NCI-H146 treated with DMSO at 0.1 percent for 48 hours (cell line): ENCODE measurements around the gene LTBP1.
"Not testable (repeated sequence)": the region's sequence is repeated elsewhere in the genome, so short reads cannot be mapped to it uniquely, and the experiment has no call there.

Source experiments
- DNase-seq: peaks from one replicate; lab custom pipeline; 2025; ENCODE audit not compliant: unreplicated experiment; lab: John Stamatoyannopoulos, UW

LTBP1 gene

DNA sequence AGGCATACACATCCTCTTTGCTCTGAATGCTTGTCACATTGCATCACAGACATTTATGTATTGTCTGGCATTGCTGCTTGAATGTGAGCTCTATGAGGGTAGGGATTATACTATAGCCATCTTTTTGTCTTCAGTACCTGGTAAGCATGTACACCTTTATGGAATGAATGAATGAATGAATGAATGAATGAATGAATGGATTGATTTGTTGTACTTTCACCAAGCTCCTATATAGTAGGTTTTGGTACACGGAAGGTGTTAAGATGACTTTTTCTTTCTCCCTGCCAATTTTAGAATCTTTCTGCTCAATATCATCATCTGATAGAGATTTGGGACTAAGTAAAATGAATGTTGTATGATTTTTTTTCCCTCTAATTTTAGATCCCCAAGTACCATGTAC lies 13.5 kb downstream of the LTBP1 start:
- DNase-seq = no peak

DNA sequence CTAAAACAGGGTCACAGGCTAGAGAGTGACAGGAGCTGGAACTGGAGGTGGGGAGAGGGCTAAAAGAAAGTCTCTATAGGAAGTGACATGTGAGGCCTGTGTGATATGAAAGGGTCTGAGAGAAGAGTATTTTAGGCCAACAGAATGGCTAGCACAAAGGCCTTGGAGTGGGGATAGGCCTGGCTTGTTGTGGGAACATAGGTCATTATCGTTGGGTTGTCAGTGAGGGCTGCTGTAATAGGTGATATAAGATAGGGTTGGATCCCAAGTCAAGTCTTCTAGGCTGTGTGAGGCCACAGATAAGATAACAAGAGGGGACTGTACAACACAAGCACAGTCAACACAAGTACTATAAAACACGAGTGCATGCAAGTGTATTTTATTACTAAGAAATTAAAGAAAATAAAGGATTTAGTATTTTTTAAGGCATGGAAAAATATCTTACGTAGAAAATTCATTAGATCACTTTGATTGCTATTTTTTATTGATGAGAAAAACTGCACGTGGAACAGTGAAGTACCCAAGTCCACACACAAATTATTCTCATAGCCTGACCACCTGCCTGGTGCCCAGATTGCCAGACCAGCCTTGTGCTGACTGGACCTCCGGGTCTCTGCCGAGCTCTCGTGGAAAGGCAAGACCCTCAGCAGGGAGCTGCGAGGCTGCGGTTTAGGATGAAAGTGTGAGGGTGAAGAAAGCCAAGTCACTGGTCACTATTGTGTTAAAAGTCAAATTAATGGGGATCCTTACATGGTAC lies 14.1 kb downstream of the LTBP1 start:
- DNase-seq = no peak

DNA sequence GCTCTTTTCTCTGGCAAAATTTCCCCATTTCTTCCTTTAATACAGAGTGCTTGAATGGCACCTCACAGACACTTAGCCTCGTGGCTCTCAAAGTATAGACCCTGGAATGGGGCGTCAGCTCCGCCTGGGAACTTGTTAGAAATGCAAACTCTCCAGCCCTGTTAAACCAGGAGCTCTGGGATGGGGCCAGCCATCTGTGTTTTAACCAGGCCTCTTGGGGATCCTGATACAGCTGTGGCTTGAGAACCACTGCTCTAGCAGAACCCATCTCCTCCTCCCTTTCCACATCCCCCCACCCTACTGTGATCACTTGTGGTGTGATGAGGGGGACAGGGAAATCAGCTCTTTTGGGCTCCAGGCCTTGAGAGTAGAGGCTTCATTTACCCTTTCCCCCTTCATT lies 15.9 kb downstream of the LTBP1 start:
- no peak for DNase-seq

DNA sequence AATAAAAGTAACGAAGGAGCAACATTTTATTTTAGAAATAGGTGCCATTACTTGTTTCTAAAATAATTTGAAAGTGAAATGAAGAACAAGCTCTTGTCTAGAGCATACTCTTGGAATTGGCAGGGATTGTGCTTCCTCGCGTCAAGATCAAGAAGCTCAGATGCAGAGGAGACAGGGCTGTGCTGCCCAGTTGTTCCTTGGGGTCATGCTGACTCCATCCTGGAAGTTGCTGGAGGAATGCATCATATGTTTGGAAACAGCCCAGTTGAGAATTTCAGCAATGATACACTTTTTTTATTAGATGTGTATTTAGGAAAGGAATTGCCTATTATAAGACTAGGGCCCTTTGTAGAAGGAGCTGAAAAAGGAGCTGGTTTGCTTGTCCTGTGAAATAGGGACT lies 17.2 kb downstream of the LTBP1 start:
- DNase-seq = no peak

DNA sequence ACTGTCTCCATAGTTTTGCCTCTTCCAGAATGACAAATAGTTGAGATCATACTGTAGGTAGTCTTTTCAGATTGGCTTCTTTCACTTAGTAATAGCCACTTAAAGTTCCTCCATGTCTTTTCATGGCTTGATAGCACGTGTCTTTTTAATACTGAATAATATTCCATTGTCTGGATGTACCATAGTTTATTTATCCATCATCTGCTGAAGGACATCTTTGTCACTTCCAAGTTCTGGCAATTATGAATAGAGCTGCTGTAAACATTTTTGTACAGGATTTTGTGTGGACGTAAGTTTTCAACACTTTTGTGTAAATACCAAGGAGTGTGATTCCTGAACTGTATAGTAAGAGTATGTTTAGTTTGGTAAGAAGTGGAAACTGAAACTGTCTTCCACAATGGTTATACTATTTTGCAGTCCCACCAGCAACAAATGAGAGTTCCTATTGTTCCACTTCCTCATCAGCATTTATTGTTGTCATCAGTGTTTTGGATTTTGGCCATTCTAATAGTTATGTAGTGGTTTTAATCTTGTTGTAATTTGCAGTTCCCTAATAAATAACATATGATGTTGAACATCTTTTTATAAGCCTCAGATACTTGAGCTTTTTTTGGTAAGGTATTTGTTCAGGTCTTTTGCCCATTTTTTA lies 18.9 kb downstream of the LTBP1 start:
- no peak for DNase-seq

DNA sequence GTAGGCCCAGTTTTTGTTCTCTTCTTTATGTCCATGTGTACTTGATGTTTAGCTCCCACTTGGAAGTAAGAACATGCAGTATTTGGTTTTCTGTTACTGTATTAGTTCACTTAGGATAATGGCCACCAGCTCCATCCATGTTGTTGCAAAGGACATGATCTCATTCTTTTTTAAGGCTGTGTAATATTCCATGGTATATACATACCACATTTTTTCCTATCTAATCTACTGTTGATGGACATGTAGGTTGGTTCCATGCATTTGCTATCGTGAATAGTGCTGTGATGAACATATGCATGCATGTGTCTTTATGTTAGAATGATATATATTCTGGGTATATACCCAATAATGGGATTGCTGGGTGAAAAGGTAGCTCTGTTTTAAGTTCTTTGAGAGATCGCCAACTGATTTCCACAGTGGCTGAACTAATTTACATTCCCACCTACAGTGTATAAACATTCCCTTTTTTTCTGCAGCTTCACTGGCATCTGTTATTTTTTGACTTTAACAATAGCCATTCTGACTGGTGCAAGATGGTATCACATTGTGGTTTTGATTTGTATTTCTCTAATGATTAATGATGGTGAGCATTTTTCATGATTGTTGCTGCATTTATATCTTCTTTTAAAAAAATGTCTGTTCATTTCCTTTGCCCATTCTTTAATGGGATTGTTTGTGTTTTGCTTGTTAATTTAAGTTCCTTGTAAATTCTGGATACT lies 22.9 kb downstream of the LTBP1 start:
- DNase-seq = no peak

DNA sequence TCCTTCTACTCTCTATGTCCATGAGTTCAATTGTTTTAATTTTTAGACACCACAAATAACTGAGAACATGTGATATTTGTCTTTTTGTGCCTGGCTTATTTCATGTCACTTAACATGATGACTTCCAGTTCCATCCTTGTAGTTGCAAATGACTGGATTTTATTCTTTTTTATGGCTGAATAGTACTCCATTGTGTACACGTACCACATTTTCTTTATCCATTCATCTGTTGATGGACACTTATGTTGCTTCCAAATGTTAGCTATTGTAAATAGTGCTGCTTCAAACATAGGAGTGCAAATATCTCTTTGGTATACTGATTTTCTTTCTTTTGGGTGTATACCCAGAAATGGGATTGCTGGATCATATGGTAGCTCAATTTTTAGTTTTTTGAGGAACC lies 27.0 kb downstream of the LTBP1 start:
- DNase-seq = not testable (repeated sequence)

DNA sequence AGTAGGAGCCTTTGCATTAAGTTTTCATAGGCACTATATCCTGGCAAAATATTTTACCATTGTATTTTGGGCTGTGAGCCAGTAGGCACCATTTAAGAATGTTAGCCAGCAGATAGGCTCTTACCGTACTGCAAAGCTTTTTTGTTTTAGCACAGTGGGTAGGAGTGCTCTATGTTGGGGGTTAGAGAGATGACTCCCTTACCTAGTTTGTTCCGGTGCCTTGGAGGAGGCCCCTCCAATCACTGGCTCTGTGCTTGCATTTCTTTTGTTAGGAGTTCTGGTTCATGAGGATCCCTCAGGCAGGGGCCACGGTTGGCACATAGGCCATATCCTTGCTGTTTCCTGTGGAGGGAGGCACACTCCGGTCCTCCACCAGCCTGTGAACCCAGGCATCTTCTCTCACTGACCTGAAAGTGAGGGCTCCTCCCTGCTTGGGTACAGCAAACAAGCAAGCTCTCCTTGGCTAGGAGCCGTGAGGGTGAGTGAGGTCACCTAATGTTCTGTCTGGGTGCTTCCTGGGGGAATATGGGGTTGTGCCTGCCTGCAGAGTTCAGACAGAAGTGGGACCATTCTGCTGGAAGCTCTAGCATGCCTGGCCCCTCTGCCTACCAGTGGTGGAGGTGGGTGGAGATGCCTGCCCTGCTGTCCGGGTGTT lies 29.8 kb downstream of the LTBP1 start:
- DNase-seq = no peak

DNA sequence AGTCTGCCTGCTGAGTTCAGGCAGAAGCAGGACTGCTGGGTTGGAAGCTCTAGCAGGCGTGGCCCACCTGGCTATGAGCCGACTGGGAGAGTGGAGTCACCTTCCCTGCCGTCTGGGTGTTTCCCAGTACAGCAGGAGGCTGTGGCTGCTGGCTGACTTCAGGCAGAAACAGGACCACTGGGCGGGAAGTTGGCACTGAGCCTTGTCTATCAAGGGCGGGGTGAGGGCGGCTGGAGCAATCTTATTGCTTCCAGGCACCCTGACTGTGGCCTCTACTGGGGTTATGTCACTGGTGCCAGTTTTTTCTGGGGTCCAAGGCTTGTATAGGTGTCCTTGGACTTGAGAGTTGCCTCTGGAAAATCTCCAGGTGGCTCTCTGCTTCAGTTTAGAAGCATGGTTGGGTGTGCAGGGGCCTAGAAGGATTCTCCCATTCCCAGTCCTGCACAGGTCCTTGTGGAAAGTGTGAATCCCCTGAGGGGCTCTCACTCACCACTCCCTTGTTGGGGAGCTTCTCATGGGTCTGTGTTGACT lies 30.5 kb downstream of the LTBP1 start:
- no peak for DNase-seq

DNA sequence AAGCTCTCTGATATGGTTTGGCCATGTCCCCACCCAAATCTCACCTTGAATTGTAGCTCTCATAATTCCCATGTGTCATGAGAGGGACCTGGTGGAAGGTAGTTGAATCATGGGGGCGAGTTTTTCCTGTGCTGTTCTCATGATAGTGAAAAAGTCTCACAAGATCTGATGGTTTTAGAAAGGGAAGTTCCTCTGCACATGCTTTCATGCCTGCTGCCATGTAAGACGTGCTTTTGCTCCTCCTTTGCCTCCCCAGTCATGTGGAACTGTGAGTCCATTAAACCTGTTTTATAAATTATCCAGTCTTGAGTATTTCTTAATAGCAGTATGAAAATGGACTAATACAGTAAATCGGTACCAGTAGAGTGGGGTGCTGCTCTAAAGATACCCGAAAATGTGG lies 34.9 kb downstream of the LTBP1 start:
- DNase-seq = no peak

DNA sequence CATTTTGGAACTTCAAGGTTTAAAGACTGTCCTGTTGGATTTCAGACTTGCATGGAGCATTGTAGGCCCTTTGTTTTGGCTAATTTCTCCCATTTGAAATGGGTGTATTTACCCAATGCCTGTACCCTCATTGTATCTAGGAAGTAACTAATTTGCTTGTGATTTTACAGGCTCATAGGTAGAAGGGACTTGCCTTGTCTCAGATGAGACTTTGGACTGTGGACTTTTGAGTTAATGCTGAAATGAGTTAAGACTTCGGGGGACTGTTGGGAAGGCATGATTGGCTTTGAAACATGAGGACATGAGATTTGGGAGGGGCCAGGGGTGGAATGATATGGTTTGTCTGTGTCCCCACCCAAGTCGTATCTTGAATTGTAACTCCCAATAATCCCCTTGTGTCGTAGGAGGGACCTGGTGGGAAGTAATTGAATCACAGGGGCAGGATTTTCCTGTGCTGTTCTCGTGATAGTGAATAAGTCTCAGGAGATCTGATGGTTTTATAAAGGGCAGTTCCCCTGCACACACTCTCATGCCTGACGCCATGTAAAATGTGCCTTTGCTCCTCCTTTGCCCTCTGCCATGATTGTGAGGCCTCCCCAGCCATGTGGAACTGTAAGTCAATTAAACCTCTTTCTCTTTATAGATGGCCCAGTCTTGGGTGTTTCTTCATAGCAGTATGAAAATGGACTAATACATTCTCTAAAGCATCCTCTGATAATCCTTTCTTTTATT lies 36.6 kb downstream of the LTBP1 start:
- DNase-seq = not testable (repeated sequence)

DNA sequence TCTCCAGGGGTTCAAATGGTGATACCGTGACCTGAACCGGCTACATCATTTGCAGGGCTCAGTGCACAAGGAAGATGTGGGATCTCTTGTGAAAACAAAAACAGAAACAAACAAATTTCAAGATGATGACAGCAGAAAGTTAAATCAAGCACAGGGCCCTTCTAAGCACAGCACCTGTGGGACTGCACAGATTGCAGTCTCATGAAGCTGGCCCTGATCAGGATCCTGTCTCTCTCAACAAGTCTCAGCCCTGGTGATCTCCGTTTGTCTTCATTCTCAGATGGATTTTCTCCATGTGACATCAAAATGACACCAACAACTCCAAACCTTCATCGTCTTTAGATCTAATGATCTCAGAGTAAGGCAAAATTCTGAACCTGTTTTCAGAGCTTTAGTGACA lies 39.7 kb downstream of the LTBP1 start:
- no peak for DNase-seq

DNA sequence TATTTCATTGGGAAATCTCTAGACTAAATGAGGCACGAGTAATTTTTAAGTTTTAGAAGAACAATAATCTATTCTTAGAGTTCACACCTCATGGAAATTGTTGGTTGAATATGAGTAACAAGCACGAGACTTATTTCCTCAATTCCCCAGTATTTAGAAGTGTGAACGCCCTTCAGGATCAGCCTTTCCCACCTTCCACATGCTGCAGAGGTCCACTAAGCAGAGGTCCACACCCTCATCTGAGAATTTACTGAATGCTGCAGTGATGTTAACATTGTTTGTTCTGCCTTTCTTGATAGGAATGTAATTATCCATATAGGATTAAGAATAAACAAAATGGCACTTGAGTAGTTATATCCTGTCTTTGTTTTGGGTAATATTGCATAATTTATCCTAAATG lies 41.8 kb downstream of the LTBP1 start:
- DNase-seq = no peak

DNA sequence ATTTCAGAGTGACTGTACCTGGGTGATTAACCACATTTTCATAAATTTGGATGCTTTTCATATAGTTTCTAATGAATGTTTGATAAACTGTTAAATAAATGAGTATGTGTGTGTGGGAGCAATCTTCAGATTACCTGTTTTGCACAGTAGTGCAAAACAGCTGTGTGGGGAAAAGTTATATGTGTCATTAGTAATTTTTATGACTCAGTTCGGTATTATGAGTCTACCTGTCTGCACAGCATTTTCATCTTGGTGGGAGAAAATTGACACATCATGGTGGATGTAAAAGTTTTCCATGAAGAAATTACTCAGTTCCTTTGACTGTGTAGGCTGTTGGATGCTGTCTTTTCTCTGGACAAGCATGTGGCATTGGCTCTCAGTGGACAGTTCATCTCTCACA lies 43.8 kb downstream of the LTBP1 start:
- no peak for DNase-seq

DNA sequence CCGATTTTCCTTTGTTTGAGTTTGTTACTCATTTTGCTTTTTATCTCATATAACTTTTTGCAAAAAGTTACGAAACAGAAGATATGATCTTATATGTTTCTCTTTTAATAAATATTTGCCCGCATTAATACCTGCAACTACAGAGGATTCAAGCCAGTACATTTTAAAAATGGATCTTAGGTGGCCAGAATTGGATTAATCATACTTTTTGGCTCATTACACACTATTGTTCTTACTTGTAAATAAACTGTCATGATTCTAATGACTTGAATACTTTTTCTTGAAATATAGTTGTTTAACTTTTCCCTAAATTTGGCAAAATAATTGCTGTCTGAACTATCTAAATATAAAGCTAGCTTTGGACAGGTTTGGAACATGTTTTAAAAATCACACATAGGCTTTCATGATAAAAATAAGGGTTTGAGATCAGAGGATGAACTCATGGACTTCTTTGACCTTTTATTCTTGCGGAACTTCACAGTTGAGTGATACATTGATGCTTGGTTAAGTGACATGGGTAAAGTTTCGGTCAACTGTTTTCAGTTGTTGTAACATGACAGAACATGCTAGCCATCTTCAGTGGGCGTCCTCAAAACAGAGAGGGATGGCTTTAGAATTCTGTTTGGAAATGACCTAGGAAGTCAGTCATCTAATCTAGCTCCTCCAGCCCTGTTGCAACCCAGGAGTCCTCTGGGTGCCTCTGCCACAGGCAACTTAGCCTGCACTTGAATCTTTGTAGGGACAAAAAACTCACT lies 44.5 kb downstream of the LTBP1 start:
- DNase-seq = no peak

DNA sequence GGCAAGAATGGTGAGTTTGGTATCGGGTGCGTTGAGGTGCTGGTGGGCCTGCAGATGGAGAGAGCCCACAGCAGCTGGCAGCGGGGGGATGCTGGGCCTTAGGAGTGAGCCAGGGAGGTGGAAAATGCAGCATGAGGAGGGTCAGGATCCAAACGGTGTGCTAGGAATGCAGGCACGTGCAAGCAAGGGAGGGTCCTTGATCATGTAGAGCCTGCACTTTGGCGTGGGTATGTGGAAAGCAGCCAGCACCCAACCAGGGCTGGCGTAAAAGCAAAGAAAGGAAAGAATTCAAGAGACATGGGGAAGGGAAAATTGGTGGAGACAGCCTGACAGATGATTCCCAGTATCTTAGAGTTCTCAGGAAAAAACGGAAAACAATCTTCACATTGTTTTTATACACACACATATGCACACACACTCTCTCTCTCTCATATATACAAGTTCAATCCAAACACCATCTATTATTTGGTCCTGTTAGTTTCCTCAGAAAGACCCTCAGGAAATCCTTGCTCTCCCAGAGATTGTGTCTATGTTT lies 46.3 kb downstream of the LTBP1 start:
- no peak for DNase-seq

DNA sequence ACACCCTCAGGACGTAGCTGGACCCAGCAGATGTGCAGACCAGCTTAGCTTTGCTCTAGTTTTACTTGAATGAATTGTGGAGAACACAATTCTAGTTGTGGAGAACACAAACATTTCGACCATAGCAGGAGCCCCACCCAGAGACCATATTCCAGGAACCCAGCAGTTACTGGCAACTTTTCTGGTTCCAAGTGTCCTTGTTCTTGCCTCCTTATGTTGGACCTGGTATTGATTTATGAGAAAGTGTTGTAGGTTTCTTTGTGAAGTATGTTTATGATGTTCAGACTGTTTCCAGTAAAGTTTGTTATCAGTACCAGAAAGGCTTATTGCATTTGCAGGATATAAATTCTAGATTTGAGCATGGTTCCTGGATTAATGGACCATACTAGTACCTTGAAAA lies 51.0 kb downstream of the LTBP1 start:
- no peak for DNase-seq

DNA sequence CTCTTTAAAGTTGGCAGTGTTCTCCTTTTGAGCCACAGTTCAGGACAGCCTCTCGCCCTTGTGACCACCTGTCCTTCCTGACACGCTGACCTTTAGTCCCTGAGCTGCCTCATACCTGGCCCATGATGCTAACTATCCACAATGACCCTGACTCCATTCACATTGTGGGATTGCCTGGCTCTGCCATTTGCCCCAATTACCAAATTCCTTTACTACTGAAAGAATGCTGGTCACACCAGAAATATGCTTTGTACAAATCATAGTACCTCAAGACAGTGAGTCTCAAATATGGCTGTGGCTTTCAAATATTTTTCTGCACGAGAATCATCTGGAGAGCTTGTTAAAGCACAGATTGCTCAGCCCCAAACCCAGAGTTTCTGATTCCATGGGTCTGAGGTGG lies 54.2 kb downstream of the LTBP1 start:
- no peak for DNase-seq

DNA sequence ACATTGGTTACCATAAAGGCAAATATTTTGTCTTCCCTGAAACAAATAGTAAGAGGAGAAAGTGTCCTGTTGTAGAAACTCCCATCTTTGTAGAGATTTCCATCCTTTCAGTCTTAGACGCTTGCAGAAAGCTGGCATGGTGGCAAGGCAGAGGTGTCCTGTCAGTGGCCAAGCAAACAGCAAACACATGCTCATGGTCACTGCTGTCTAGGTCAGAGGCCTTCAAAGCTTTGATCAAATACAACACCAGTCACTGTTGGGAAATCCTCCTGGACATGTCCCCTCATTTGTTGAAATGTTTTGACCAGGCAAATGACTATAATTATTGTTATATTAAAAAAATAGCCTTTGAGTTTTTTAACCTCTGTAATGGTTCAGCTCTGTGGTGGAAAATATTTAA lies 55.1 kb downstream of the LTBP1 start:
- no peak for DNase-seq

DNA sequence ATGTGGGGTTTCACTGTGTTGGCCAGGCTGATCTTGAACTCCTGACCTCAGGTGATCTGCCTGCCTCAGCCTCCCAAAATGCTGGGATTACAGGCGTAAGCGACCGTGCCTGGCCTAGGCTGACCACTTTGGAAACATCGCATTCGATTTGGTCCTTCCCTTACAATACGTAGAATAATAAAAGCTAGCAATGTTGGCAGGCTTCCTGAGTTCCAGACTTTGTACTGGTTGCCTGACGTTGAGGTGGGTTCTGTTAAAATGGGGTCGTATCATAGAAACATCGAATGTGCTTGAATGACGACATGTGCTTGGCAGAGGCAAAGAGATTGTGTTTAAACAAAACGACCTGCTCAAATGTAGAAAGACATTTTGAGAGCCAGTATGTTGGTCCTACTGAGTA lies 56.1 kb downstream of the LTBP1 start:
- no peak for DNase-seq
